GM18907 (cell line): ENCODE data around the gene AQP12B.
"Not testable (repeated sequence)": the region's sequence is repeated elsewhere in the genome, so short reads cannot be mapped to it uniquely, and the experiment has no call there.

Experiments
- ATAC-seq: cut with Tn5 transposase; IDR thresholded peaks from one replicate; pipeline ENCODE4 v1.9.1; 2021; ENCODE audit warnings: mild to moderate bottlenecking, moderate library complexity; ENCODE audit not compliant: unreplicated experiment

Gene AQP12B

DNA sequence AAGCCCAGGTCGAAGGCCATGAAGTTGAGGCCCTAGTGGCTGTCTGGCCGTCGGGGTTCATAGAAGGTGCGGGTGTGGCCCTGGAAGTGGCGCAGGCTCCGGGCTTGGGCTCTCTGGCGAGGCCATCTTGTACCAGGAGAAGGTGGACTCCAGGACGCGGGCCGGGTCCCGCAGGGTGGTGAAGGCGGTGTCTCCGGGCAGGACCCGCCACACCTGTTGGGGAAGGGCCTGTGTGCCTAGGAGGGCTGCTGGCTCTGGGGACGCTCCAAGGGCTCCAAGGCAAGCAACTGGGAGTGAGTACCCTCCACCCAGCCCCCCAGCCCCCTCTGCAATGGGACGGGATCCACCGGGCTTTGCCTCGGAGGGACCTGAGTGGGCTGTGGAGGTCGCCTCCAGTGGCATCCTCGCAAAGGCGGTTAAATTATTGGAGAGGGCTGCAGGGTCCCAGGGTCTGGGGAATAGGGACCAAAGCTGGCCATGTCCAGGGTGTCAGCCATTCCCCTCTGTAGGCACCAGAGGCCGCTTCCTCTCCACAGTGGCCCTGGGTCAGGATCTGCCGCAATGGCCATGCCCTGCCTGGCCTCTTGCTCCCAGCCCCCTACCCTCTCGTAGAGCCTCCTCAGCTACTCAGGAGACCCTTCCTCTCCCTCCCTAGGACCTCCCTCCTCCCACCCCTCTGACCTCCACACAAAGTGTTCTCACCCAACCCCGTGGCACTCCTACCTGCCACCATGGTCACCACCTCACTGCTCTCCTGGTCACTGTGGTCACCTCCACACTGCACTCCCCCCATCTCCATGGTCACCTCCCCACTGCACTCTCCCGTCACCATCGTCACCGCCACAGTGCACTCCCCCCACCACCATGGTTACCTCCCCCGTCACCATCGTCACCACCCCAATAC lies 19.3 kb upstream of the AQP12B start:
- ATAC-seq, result no peak

DNA sequence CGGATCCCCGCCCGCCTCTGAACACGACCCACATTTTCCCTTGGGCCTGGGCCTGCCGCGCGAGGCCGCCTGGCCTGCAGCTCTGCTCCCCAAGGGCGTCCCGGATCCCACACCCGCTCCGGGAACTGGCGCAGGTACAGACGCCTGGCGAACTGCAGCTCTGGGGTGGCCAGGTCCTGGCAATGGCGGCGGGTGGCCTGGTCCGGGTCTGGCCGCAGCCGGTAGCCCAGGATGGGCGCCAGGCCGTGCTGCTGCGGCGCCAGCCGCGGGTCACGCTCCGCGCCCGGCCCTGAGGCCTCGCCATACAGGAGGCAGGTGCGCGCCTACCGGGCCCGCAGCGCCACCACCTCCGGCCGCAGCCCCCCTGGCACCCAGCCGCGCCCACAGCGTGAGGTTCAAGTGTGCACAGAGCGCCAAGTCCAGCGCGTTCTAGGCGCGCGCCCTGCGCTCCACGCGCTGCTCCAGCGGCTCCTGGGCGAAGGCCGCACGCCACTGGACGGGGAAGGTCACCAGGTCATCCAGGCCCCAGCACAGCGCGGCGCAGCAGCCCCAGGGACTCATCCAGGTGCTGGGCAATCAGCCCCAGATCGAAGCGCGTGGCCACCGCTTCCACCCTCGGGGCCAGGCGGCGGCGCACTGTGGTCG lies 18.5 kb upstream of the AQP12B start:
- ATAC-seq, result no peak

DNA sequence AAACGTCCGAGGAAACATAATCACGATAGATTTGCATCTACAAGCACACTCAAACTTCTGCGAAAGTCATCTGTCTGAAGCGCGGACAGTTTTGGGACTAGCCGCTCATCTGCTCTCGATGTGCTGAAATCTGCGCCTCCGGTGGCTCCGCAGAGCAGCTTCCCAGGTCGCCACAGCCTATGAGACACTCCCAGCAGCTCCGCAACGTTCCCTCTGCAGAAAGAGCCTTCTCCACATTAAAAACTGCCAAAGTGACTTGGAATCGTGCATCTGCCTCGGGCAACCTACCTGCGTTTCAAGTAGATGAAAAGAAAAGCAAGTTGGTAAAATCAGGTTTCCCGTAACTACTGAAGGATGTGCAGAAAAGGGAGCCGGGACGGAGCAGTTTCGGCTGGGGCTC lies 17.9 kb upstream of the AQP12B start:
- ATAC-seq, result not testable (repeated sequence)

DNA sequence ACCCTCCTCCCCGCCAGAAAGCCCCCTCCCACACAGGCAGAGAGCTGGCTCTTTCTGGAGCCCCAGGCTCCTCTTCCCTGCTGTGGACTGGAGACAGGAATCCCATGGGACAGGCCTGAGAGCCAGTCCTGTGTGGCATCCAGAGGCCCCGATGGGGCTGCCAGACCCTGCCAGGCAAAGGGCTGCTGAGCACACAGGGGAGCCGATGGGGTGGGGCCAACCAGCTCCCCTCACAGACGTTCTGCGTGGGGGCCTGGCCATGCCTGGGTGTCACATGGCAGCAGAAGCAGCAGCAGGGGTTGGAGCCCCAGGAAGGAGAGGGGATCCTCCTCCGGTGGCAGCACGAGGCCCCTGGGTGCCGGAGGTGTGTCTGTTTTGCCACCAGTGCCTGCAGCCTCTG lies 17.1 kb upstream of the AQP12B start:
- not testable (repeated sequence) for ATAC-seq

DNA sequence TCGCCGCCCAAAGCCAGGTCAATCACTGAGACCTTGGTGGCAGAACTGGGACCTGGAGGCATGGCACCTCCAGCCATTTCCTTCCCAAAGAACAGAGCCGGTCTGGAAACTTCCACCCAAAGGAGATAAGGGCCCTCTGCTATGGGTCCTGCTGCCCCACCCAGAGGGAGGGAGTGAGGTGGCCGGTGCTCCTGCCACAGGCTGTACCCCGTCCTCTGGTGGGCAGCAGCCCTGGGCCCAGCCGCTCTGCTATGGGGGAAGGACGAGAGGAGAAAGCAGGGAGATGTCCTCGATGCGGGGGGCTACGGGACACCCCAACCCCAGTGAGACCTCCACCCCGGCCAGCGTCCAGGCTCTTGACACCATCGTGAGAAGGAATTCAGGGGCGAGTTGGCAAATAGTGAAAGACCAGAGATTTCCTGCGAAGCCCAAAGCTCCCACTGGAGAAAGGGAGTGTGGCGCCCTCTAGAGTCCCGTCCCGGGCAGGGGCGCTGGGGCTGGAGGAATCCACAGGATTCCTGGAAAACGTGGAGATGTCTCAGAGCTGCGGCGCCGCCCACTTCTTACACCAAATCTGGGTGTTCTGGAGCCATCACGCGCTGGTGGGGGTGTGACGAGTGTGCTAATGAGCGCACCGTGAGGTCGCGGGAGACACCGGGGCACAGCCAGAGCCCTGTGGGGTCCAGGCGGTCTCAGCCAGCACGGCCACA lies 16.3 kb upstream of the AQP12B start:
- ATAC-seq, result not testable (repeated sequence)

DNA sequence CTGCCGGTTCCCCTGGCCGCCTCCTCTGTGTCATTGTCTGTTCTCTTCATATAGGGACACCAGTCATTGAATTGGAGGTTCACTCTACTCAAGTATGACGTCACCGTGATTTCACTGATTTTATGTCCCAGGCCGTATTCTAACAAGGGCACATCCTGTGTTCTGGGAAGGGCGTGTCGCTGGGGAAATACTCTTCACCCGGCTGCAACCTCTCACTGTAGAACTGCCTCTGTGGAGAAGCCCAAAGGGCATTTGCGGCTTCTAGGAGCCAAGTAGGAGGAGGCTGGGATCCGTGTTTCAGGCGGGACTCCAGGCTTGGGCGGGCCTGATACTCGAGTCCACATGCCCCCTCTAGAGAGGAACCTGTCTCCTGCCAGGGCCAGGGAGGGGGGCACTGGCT lies 13.8 kb upstream of the AQP12B start:
- ATAC-seq, result not testable (repeated sequence)

DNA sequence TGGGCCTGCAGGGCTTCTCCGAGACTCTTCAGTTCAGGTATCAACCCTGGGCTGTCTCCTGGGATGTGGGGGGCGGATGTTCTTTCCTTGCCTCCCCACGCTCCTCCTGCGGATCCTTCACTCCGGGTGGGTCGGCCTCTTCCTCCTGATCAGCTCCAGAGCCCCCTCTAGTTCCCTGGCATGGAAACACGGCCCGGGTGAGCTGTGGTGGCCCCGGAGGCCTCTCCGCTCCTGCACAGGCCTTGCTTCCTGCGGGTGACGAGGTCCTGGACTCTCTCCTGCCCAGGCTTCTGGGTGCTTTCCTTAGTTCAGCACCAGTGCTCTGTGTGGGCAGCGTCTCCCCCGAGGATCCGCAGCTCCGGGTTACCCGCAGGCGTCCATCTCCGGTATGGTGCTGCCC lies 12.9 kb upstream of the AQP12B start:
- ATAC-seq, result not testable (repeated sequence)

DNA sequence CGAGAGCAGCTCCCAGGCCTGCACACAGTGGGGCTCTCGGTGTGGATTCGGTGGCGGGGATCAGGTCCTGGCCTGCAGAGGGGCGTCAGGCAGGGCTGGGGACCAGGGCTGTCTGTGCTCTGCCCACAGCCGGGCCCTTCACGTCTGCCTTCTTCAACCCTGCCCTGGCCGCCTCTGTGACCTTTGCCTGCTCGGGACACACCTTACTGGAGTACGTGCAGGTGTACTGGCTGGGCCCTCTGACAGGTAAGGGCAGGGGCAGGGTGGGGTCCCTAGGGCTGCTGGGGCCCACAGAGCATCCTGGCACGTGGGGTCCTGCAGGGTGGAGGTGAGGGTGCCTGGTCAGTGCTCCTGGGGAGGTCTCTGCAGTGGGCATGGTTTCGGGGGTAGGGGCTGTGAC lies 11.6 kb upstream of the AQP12B start:
- not testable (repeated sequence) for ATAC-seq

DNA sequence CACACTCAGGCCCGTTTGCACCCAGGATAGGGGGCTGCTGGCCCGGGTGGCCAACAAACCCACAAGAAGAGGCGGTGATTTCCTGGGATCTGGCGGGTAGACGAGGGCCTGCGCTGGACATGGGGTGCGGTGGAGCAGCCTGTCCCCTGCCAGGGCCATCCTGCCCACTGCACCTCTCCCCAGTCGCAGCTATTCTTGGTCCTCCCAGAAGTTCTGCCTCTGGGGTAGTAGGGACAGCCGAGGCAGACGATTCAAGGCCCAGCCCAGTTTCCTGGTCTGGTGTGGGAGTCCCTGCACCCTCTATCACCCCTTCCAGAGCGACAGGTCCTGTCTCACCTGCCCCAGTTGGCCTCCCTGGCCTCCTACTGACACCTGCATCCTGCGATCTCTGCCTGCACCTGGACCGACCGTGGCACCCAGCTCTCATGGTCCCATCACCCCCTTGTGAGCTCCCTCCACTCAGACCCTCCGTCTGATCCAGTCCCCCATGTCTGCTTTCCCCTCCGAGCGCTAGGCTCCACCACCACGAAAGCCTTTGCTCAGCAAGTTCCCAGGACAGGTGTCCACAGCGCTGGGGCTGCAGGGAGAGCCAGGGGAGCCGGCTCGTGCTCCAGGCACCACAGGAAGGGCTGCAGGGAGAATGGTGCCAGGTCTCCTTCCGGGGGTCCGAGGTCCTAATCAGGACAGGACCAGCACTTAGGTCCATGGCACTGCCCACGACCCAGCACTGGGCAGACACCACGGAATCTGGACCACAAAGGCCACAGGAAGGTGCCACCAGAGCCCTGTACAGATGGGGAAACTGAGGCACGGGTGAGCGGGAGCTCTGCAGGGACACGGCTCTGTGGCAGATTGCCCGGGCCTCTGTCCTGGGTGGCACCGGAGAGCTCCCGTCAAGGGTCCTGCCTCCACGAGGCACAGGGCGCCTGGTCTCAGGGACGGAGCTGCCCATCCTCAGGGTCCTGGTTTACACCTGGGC lies 10.2 kb upstream of the AQP12B start:
- not testable (repeated sequence) for ATAC-seq

DNA sequence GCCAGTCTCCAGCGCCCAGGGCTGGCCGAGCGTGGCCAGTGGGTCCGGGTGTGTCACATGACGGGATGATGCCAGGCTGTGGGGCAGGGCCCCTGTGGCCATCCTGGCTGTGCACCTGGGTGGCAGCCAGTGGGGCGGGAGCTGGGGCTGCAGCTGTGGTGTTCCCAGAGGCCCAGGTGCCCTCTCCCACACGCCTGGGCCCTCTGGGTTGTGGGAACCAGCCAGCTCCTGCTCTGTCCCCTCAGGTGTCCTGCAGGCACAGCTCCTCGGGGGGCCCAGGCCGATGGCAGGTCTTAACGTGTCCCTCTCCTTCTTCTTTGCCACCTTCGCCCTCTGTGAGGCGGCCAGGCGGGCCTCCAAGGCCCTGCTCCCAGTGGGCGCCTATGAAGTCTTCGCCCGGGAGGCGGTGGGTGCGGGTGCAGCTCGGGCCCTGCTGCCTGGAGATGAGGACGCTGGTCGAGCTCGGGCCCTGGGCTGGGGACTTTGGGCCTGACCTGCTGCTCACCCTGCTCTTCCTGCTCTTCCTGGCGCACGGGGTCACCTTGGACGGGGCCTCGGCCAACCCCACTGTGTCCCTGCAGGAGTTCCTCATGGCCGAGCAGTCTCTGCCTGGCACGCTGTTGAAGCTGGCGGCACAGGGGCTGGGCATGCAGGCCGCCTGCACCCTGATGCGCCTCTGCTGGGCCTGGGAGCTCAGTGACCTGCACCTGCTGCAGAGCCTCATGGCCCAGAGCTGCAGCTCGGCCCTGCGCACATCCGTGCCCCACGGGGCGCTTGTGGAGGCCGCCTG lies 9.1 kb upstream of the AQP12B start, which contains the start of gene AQP12A:
Gene AQP12A (plus strand): TSS at position 236 of the 790 bp plus-strand sequence. CDS start 48 bp downstream, at position 284.
- not testable (repeated sequence) for ATAC-seq

DNA sequence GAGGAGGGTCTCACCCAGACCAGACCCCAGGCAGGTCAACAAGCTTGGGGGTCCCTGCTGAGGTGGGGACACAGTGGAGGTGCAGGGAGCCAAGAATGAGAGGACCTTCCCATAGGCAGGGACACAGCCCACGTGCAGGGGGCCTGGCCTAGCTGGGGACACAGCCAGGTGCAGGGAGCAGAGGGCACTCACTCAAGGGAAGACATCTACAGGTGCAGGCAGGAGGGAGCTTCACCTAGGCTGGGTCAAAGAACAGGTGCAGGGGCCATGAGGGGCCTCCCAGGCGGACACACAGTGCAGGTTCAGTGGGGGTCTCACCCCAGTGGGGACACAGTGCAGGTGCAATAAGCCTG lies 8.4 kb upstream of the AQP12B start:
- ATAC-seq, result not testable (repeated sequence)

DNA sequence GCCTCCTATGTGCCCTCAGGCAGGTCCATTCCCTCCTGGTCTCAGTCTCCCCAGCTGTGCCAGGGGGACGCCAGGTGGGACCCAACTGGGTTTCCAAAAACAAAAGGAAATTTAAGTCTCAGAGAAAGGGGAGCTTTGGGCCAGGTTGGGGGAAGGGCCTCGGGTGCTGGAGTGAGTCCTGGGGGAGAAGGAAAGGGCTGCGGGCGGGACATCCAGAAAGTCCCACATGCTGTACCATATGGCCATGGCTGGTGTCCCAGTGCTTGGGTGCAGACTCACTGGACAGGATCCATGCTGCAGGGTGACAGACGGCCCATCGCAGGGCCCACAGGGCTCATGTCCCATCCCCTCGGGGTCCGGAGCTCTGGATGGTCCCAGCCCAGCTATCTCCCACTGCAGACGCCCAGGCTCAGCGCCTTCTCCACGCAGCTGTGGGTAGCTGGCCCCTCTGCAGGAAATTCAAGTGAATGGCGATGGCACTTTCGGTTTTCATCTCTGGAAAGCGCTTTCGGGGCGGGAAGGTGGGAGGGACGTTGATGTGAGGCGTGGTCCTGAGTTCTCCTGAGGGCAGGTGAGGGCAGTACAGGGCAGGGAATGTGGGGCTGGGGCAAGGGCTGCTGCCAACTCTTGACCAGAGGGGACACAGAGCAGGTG lies 7.9 kb upstream of the AQP12B start:
- not testable (repeated sequence) for ATAC-seq

DNA sequence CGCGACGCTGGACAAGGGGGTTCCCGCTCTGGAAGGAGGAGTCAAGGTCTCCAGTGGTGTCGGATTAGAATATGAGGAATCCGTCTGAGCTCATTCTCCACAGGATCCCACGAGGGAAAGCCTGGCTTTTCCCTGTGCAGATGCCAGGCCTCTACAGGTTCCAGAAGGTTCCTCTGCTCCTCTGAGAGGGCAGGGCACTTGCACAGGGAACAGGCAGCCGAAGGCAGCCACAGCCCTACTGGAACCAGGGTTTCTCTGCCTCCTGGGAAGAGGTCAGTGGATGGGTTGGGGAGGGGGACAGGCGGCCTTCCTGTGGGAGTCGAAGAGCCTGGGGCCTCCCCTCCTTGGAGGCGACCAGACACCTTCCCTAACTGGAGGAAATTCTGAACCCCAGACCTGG lies 7.3 kb upstream of the AQP12B start:
- no peak for ATAC-seq

DNA sequence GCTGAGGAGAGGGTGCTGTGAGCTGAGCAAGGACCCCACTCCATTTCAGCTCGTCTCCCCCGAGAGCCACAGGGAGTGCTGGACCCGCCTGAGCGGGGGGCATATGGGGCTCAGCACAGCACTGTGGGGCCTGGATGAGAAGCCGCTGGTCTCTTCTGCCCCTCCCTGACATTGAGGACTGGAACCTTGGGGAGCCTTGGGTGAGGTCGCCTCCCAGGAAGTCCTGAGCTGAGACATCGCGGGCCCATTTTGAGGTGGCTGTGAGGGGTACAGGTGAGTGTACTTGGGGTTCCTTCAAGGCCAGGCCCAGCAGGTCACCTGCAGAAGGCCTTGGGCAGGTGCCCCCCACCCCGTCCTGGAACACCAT lies 5.9 kb upstream of the AQP12B start:
- ATAC-seq, result no peak

DNA sequence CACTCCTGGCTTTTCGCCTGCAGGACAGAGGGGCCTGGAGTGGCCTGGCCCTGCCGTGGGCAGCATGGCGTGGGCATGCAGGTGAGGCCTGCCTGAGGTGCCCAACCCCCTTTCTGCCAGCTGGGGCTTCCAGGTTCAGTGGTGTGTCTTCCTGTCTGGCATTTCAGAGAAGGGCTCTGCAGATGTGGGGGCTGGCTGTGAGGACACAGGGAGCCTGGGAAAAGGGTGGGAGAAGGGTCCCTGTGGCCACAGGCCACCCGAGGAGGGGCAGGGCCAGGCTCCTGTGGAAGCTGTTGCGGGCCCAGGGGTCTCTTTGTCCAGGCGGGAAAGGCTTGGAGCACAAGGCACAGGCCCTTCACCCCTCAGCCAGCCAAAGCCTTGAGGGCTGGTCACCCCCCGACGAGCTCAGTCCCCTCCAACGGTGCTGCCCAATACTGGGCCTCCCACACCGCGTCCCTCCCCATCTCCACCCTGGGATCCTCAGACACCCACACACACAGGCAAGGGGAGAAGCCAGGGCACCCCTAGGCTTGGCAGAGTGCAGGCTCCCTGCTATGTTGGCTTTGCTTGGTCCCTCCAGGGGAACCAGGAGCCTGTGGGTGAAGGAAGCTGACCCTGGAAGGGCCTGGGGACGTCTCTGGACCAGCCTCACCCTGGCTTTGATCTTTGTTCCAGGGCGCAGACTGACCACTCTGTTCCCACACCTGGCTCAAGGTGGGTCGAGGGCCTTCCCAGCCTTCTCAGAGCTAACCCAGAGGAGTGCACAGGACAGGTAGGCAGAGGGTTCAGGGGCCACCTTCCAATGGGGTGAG lies 5.3 kb upstream of the AQP12B start:
- ATAC-seq, result no peak

DNA sequence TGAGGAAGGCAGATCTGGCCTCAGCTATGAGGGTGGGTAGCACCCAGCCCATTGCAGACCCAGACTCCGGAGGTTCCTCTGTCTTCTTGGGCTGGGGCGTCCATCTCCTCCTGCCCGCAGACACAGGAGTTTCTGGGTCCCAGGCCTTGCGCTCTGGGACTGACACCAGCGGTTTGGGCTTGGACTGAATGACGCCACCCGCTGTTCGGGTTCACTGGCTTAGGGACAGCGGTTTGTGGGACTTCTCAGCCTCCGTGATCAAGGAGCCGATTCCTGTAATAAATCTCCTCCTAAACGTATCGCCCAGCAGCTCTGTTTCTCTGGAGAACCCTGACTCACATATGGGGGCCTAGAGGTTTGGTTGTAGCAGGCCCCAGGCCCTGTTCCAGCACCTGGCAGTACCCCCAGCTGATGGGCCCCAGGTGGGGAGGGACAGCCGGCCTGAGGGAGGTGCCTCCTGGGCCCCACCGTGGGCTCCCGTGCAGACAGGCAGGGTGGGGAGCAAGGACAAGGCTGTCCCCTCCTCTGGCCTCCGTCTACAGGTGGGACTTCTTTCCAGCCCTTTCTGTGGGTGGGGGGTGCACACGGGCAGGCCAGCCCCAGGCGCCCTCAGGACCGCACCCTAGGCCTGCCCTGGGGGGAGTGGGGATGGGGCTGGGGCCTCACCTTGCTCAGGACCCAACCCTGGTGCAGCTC lies 4.5 kb upstream of the AQP12B start:
- ATAC-seq, result no peak

DNA sequence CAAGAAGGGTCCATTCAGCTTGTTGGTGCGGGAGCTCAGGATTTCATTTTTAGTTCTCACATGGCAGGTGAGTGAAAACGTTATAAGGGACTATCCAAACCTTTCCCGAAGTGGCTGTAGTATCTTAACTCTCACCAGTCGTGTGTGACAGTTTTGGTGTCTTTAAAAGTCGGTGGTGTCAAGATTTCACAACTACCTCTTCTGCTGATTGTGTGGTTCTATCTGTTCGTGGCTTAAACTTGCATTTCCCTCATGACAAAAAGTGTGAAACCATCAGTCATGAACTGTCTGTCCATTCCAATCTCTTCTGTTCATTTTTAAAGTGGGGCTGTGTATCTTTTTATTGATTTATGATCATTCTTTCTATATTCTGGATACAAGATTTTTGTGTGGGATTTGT lies 3.8 kb upstream of the AQP12B start:
- ATAC-seq, result no peak
